Measurements from ENCODE around the gene VPS16. TPM values are rescaled to one million over a fixed set of nuclear protein-coding genes. Genes with fewer than 3 reads are reported as not detected.

VPS16 gene
- total and polyA plus RNA-seq, 12 donors, result 24.8 to 115 (median 34.8) TPM

GRCh38 chr20:2847802-2848201 lies 7.3 kb downstream of the VPS16 start:
- no peaks in the 10 kb centered on the region for H3K9me3 ChIP-seq (replicated peaks in 1 of 3)
- 91 to 97% (median 93%) methylated on average over 4 of the region's 4 CpGs for WGBS, 4 donors
- no peaks in the 10 kb centered on the region for H3K27me3 ChIP-seq
- no peak overlapping the region for H3K27ac ChIP-seq
- H3K4me3 ChIP-seq, result no peak overlapping the region
- peak in 1 of 7 donors; percentile 10 for DNase-seq
- no peak for TF ChIP-seq POLR2A (IDR thresholded peaks at IDR 0.05)
- TF ChIP-seq, protein P1, sequence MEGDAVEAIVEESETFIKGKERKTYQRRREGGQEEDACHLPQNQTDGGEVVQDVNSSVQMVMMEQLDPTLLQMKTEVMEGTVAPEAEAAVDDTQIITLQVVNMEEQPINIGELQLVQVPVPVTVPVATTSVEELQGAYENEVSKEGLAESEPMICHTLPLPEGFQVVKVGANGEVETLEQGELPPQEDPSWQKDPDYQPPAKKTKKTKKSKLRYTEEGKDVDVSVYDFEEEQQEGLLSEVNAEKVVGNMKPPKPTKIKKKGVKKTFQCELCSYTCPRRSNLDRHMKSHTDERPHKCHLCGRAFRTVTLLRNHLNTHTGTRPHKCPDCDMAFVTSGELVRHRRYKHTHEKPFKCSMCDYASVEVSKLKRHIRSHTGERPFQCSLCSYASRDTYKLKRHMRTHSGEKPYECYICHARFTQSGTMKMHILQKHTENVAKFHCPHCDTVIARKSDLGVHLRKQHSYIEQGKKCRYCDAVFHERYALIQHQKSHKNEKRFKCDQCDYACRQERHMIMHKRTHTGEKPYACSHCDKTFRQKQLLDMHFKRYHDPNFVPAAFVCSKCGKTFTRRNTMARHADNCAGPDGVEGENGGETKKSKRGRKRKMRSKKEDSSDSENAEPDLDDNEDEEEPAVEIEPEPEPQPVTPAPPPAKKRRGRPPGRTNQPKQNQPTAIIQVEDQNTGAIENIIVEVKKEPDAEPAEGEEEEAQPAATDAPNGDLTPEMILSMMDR (IDR thresholded peaks at IDR 0.05), result no peak
- no peaks in the 10 kb centered on the region for H3K4me1 ChIP-seq (replicated peaks in 1 of 2)
- intact Hi-C loops (cut with DNase I), result no loop called here
- H3K36me3 ChIP-seq (replicated peaks in 1 of 2), result no peaks in the 10 kb centered on the region

- Histone ChIP-seq H3K4me3 (no peak overlapping the region), H3K4me1 (replicated peaks in 1 of 2) (no peaks in the 10 kb centered on the region), H3K36me3 (replicated peaks in 1 of 2) (no peaks in the 10 kb centered on the region), H3K9me3 (replicated peaks in 1 of 3) (no peaks in the 10 kb centered on the region), H3K27ac (no peak overlapping the region), H3K27me3 (no peaks in the 10 kb centered on the region)
- DNase-seq, result peak in 1 of 7 donors; percentile 2
- intact Hi-C loops (cut with DNase I), result no loop called here
- TF ChIP-seq POLR2A (IDR thresholded peaks at IDR 0.05), result no peak
- TF ChIP-seq, protein P1 (IDR thresholded peaks at IDR 0.05), result no peak
- WGBS, 4 donors, result 84 to 95% (median 93%) methylated on average over 4 of the region's 4 CpGs
Measured at GRCh38 chr20:2849529-2849928, 9.0 kb downstream of the VPS16 start.

- intact Hi-C loops (cut with DNase I), result no loop called here
- TF ChIP-seq, protein P1 (IDR thresholded peaks at IDR 0.05), result no peak
- TF ChIP-seq POLR2A (IDR thresholded peaks at IDR 0.05), result no peak
- H3K27ac ChIP-seq, result no peak overlapping the region
- no peak for DNase-seq
- 92 to 95% (median 94%) methylated on average over 10 of the region's 10 CpGs for WGBS, 4 donors
- H3K27me3 ChIP-seq, result no peaks in the 10 kb centered on the region
- H3K4me1 ChIP-seq (replicated peaks in 1 of 2), result no peaks in the 10 kb centered on the region
- no peaks in the 10 kb centered on the region for H3K36me3 ChIP-seq (replicated peaks in 1 of 2)
- no peak overlapping the region for H3K4me3 ChIP-seq
- no peaks in the 10 kb centered on the region for H3K9me3 ChIP-seq (replicated peaks in 1 of 3)
Measured at GRCh38 chr20:2851086-2851485, 10.5 kb downstream of the VPS16 start.

- 91 to 97% (median 94%) methylated on average over 2 of the region's 2 CpGs for WGBS, 4 donors
Measured at GRCh38 chr20:2858591-2858990, 18.0 kb downstream of the VPS16 start.

More at GRCh38 chr20:2858591-2858990, 18.0 kb downstream of the VPS16 start:
- TF ChIP-seq, protein P1 (IDR thresholded peaks at IDR 0.05), result no peak
- TF ChIP-seq POLR2A (IDR thresholded peaks at IDR 0.05), result no peak
- no peaks in the 10 kb centered on the region for H3K4me1 ChIP-seq (replicated peaks in 1 of 2)
- no peak overlapping the region for H3K4me3 ChIP-seq
- no peaks in the 10 kb centered on the region for H3K9me3 ChIP-seq (replicated peaks in 1 of 3)
- intact Hi-C loops (cut with DNase I), result no loop called here
- peaks cover 0 to 23% of the 10 kb centered on the region in 2 donors for H3K36me3 ChIP-seq (replicated peaks in 1 of 2)
- no peak overlapping the region for H3K27ac ChIP-seq
- no peaks in the 10 kb centered on the region for H3K27me3 ChIP-seq
- no peak for DNase-seq
